ENCODE measurements around the gene RGPD3. TPM values are rescaled to one million over a fixed set of nuclear protein-coding genes. Genes with fewer than 3 reads are reported as not detected.

RGPD3 gene
- total RNA-seq, 1 experiment from 2014 or later = 0.07 TPM

DNA sequence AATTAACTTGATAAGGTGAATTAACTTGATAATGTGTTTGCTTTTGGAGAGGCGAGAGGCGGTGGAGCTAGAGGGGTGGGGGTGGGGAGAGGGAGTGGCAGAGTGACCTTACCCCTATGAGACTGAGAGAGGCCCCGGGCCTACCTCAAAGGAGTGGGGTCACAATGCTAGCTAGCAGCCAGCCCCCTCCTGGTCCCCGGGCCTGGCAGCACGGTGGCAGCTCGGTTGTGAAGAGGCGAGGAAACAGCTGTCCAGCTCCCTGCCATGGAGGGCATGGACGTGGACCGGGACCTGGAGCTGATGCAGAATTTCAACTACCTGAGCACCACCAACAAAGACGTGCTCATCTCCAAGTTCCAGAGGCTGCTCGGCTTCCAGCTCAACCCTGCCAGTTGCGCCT lies 123.9 kb downstream of the RGPD3 start (continued):
- TF ChIP-seq, protein P1, sequence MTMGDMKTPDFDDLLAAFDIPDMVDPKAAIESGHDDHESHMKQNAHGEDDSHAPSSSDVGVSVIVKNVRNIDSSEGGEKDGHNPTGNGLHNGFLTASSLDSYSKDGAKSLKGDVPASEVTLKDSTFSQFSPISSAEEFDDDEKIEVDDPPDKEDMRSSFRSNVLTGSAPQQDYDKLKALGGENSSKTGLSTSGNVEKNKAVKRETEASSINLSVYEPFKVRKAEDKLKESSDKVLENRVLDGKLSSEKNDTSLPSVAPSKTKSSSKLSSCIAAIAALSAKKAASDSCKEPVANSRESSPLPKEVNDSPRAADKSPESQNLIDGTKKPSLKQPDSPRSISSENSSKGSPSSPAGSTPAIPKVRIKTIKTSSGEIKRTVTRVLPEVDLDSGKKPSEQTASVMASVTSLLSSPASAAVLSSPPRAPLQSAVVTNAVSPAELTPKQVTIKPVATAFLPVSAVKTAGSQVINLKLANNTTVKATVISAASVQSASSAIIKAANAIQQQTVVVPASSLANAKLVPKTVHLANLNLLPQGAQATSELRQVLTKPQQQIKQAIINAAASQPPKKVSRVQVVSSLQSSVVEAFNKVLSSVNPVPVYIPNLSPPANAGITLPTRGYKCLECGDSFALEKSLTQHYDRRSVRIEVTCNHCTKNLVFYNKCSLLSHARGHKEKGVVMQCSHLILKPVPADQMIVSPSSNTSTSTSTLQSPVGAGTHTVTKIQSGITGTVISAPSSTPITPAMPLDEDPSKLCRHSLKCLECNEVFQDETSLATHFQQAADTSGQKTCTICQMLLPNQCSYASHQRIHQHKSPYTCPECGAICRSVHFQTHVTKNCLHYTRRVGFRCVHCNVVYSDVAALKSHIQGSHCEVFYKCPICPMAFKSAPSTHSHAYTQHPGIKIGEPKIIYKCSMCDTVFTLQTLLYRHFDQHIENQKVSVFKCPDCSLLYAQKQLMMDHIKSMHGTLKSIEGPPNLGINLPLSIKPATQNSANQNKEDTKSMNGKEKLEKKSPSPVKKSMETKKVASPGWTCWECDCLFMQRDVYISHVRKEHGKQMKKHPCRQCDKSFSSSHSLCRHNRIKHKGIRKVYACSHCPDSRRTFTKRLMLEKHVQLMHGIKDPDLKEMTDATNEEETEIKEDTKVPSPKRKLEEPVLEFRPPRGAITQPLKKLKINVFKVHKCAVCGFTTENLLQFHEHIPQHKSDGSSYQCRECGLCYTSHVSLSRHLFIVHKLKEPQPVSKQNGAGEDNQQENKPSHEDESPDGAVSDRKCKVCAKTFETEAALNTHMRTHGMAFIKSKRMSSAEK (CRISPR knock-in tag; IDR thresholded peaks at IDR 0.05; ENCODE audit: borderline replicate concordance) = no peak
- no peak for TF ChIP-seq PRRX2 (CRISPR knock-in tag; IDR thresholded peaks at IDR 0.05)
- TF ChIP-seq RELA (CRISPR knock-in tag; IDR thresholded peaks at IDR 0.05; ENCODE audit: borderline replicate concordance) = no peak

DNA sequence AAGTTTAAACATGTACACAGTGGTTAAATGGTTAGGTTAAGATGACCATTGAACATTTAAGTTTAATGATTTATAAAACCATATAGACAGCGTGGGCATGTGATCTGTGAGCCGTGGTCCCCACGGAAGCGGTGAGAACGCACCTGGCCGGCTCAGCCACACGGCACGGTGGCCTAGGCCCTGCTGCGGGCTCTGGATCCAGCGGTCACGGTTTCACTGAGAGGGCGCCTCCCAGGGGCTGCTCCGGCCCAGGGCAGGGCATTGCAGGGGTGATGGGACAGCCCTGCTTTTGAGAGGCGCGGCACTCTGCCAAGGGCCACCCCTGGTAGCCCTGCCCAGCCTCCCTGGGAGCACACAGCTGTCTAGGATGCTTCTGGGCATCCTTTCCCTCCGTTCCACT lies 124.9 kb downstream of the RGPD3 start:
- Mint-ChIP-seq H3K36me3 (no peaks in the 10 kb centered on the region), H3K4me3 (no peak overlapping the region), H3K27me3 (ENCODE audit: low read depth) (no peaks in the 10 kb centered on the region), H3K4me1 (peaks cover 9% of the 10 kb centered on the region), H3K27ac (no peak overlapping the region), H3K9me3 (no peaks in the 10 kb centered on the region)
- no peak; the same call in 1 of the 2 replicates for ATAC-seq
- TF ChIP-seq JUN (CRISPR knock-in tag; IDR thresholded peaks at IDR 0.05) (no peak), NFATC4 (CRISPR knock-in tag; IDR thresholded peaks at IDR 0.05) (no peak), SOX15 (CRISPR knock-in tag; IDR thresholded peaks at IDR 0.05) (no peak)
- TF ChIP-seq, protein P2, sequence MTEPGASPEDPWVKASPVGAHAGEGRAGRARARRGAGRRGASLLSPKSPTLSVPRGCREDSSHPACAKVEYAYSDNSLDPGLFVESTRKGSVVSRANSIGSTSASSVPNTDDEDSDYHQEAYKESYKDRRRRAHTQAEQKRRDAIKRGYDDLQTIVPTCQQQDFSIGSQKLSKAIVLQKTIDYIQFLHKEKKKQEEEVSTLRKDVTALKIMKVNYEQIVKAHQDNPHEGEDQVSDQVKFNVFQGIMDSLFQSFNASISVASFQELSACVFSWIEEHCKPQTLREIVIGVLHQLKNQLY (CRISPR knock-in tag; IDR thresholded peaks at IDR 0.05) = no peak
- POLR2A ChIA-PET = no interaction called here
- CTCF ChIA-PET = no interaction called here
- peak; percentile 16 for DNase-seq (ENCODE audit: low spot score)

- H3K36me3 Mint-ChIP-seq = no peaks in the 10 kb centered on the region
- ATAC-seq (no peak), DNase-seq (ENCODE audit: low spot score) (no peak)
- TF ChIP-seq STAT6 (CRISPR knock-in tag; conservative IDR thresholded peaks at IDR 0.05; ENCODE audit: low read depth) (no peak), CREB1 (CRISPR knock-in tag; IDR thresholded peaks at IDR 0.05) (no peak), NR3C1 (CRISPR knock-in tag; conservative IDR thresholded peaks at IDR 0.05; ENCODE audit: low read depth) (no peak), ZNF121 (CRISPR knock-in tag; IDR thresholded peaks at IDR 0.05) (no peak), EMX1 (CRISPR knock-in tag; IDR thresholded peaks at IDR 0.05) (no peak), SMAD3 (CRISPR knock-in tag; IDR thresholded peaks at IDR 0.05; ENCODE audit: borderline replicate concordance) (no peak), ZNF416 (CRISPR knock-in tag; IDR thresholded peaks at IDR 0.05) (no peak)
- TF ChIP-seq, protein P3, sequence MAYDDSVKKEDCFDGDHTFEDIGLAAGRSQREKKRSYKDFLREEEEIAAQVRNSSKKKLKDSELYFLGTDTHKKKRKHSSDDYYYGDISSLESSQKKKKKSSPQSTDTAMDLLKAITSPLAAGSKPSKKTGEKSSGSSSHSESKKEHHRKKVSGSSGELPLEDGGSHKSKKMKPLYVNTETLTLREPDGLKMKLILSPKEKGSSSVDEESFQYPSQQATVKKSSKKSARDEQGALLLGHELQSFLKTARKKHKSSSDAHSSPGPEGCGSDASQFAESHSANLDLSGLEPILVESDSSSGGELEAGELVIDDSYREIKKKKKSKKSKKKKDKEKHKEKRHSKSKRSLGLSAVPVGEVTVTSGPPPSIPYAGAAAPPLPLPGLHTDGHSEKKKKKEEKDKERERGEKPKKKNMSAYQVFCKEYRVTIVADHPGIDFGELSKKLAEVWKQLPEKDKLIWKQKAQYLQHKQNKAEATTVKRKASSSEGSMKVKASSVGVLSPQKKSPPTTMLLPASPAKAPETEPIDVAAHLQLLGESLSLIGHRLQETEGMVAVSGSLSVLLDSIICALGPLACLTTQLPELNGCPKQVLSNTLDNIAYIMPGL (CRISPR knock-in tag; IDR thresholded peaks at IDR 0.05) = no peak
- TF ChIP-seq, protein P4, sequence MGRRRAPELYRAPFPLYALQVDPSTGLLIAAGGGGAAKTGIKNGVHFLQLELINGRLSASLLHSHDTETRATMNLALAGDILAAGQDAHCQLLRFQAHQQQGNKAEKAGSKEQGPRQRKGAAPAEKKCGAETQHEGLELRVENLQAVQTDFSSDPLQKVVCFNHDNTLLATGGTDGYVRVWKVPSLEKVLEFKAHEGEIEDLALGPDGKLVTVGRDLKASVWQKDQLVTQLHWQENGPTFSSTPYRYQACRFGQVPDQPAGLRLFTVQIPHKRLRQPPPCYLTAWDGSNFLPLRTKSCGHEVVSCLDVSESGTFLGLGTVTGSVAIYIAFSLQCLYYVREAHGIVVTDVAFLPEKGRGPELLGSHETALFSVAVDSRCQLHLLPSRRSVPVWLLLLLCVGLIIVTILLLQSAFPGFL (CRISPR knock-in tag; IDR thresholded peaks at IDR 0.05; ENCODE audit: borderline replicate concordance) = no peak
- TF ChIP-seq, protein P5, sequence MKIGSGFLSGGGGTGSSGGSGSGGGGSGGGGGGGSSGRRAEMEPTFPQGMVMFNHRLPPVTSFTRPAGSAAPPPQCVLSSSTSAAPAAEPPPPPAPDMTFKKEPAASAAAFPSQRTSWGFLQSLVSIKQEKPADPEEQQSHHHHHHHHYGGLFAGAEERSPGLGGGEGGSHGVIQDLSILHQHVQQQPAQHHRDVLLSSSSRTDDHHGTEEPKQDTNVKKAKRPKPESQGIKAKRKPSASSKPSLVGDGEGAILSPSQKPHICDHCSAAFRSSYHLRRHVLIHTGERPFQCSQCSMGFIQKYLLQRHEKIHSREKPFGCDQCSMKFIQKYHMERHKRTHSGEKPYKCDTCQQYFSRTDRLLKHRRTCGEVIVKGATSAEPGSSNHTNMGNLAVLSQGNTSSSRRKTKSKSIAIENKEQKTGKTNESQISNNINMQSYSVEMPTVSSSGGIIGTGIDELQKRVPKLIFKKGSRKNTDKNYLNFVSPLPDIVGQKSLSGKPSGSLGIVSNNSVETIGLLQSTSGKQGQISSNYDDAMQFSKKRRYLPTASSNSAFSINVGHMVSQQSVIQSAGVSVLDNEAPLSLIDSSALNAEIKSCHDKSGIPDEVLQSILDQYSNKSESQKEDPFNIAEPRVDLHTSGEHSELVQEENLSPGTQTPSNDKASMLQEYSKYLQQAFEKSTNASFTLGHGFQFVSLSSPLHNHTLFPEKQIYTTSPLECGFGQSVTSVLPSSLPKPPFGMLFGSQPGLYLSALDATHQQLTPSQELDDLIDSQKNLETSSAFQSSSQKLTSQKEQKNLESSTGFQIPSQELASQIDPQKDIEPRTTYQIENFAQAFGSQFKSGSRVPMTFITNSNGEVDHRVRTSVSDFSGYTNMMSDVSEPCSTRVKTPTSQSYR (CRISPR knock-in tag; IDR thresholded peaks at IDR 0.05) = no peak
- no peaks in the 10 kb centered on the region for H3K9me3 Mint-ChIP-seq
- CTCF ChIA-PET = no interaction called here
- POLR2A ChIA-PET = no interaction called here
- H3K4me3 Mint-ChIP-seq = no peak overlapping the region
- peaks cover 9% of the 10 kb centered on the region for H3K4me1 Mint-ChIP-seq
- H3K27ac Mint-ChIP-seq = no peak overlapping the region
- H3K27me3 Mint-ChIP-seq (ENCODE audit: low read depth) = no peaks in the 10 kb centered on the region
Observed at GRCh38 chr2:106342831-106343251, 125.4 kb downstream of the RGPD3 start.
